SK-N-SH (cell line): Measurements from ENCODE around the gene ATIC. TPM values are rescaled to one million over a fixed set of nuclear protein-coding genes. Genes with fewer than 3 reads are reported as not detected.

Source experiments
- CTCF ChIA-PET: fragments of 300-600, 350-600 bp; formaldehyde crosslinking; extraction: SDS; loops from one replicate; lab custom pipeline; 2021; lab: Yijun Ruan, JAX
- POLR2A ChIA-PET: fragments of 350-600 bp; sonication (Branson Sonifier 250); formaldehyde crosslinking; extraction: SDS; loops from one replicate; lab custom pipeline; 2020; ENCODE audit warnings: antibody characterized with exemption, inconsistent platforms; lab: Yijun Ruan, JAX
- DNase-seq: peaks from one replicate; pipeline ENCODE4 v3.0.0; 2012
- H2AFZ ChIP-seq: fragments of 200-600 bp; sonication (generic); 2 replicates; pipeline ENCODE4 v1.8.1; 2016; ENCODE audit warnings: antibody characterized with exemption, mild to moderate bottlenecking, low read depth
- H3F3A ChIP-seq: fragments of 200-600 bp; sonication (generic); replicated peaks from 2 replicates; pipeline ENCODE3; 2016; ENCODE audit warnings: antibody characterized with exemption, mild to moderate bottlenecking; ENCODE audit not compliant: insufficient read depth
- H3K27ac ChIP-seq, 2 experiments: fragments of 200-500 bp in 1 of 2; fragments of 200-600 bp in 1 of 2; sonication (Bioruptor generic) in 1 of 2; sonication (generic), shearing (Covaris generic) in 1 of 2; 2 replicates each; pipeline versions ENCODE4 v1.5.1 to v1.6.1; 2014 to 2016; ENCODE audit warnings: low read depth in 2 of 2, inconsistent platforms in 1 of 2, low read length in 1 of 2, mild to moderate bottlenecking in 1 of 2, mixed read lengths in 1 of 2
- H3K27me3 ChIP-seq: fragments of 200-600 bp; sonication (generic), shearing (Covaris generic); 2 replicates; pipeline ENCODE4 v1.6.1; 2016; ENCODE audit warnings: mixed run types; ENCODE audit not compliant: insufficient read depth
- H3K36me3 ChIP-seq, 2 experiments: fragments of 200-500 bp in 1 of 2; fragments of 200-600 bp in 1 of 2; sonication (Bioruptor generic) in 1 of 2; sonication (generic) in 1 of 2; replicated peaks in 1 of 2; 2 replicates each; pipeline versions ENCODE3 to v1.5.1; 2014 to 2016; ENCODE audit warnings: low read length in 1 of 2, mild to moderate bottlenecking in 1 of 2; ENCODE audit not compliant: insufficient read depth in 2 of 2, control insufficient read depth in 1 of 2
- H3K4me1 ChIP-seq, 2 experiments: fragments of 200-500 bp in 1 of 2; fragments of 200-600 bp in 1 of 2; sonication (Bioruptor generic) in 1 of 2; sonication (generic), shearing (Covaris generic) in 1 of 2; 2 replicates each; pipeline versions ENCODE4 v1.5.1 to v1.6.1; 2014 to 2016; ENCODE audit warnings: low read depth in 1 of 2, low read length in 1 of 2, mixed run types in 1 of 2; ENCODE audit not compliant: insufficient read depth in 2 of 2, control insufficient read depth in 1 of 2
- H3K4me2 ChIP-seq: fragments of 200-600 bp; sonication (generic), shearing (Covaris generic); 2 replicates; pipeline ENCODE4 v1.6.1; 2017; ENCODE audit warnings: mixed run types
- H3K4me3 ChIP-seq, 2 experiments: fragments of 200-500 bp in 1 of 2; fragments of 200-600 bp in 1 of 2; sonication (Bioruptor generic) in 1 of 2; sonication (generic), shearing (Covaris generic) in 1 of 2; 2 replicates each; pipeline versions ENCODE4 v1.5.1 to v1.8.1; 2014 to 2016; ENCODE audit warnings: low read depth in 2 of 2, inconsistent platforms in 1 of 2, low read length in 1 of 2, mild to moderate bottlenecking in 1 of 2, mixed read lengths in 1 of 2, moderate library complexity in 1 of 2
- H3K79me2 ChIP-seq: fragments of 200-600 bp; sonication (generic); 2 replicates; pipeline ENCODE4 v1.8.1; 2017; ENCODE audit warnings: mild to moderate bottlenecking; ENCODE audit not compliant: insufficient read depth
- H3K9ac ChIP-seq: fragments of 200-600 bp; sonication (generic); 2 replicates; pipeline ENCODE4 v1.6.1; 2017; ENCODE audit warnings: mixed run types
- H3K9me2 ChIP-seq: fragments of 200-600 bp; sonication (generic); 2 replicates; pipeline ENCODE4 v1.6.1; 2017; ENCODE audit warnings: mixed run types
- H3K9me3 ChIP-seq: fragments of 200-600 bp; sonication (generic); 2 replicates; pipeline ENCODE4 v1.6.1; 2017; ENCODE audit warnings: mixed run types, mild to moderate bottlenecking, moderate library complexity
- H4K20me1 ChIP-seq: fragments of 200-600 bp; sonication (generic); 2 replicates; pipeline ENCODE4 v1.6.1; 2017; ENCODE audit warnings: mild to moderate bottlenecking, mixed run types; ENCODE audit not compliant: insufficient read depth
- CHD2 ChIP-seq: fragments of 150-350 bp; IDR thresholded peaks from 2 replicates; pipeline ENCODE4 v1.6.1; 2018; ENCODE audit warnings: low read length; ENCODE audit not compliant: partially characterized antibody
- CTCF ChIP-seq: fragments of 200-600 bp; sonication (generic); IDR thresholded peaks from 2 replicates; pipeline ENCODE4 v1.6.1; 2017; ENCODE audit warnings: antibody characterized with exemption, mild to moderate bottlenecking, moderate library complexity
- EP300 ChIP-seq, 2 experiments: IDR thresholded peaks; 2 replicates each; pipeline versions ENCODE4 v1.4.0 to v1.6.1; 2012; ENCODE audit warnings: borderline replicate concordance in 1 of 2, low read depth in 1 of 2, low read length in 1 of 2
- EZH2phosphoT487 ChIP-seq: fragments of 200-600 bp; sonication (generic); IDR thresholded peaks from 2 replicates; pipeline ENCODE4 v1.6.1; 2017; ENCODE audit warnings: low read depth, mixed run types, mild to moderate bottlenecking, antibody characterized with exemption, moderate library complexity, borderline replicate concordance
- FOSL2 ChIP-seq: IDR thresholded peaks from 2 replicates; pipeline ENCODE4 v1.4.0; 2012; ENCODE audit warnings: low read depth, mild to moderate bottlenecking, moderate library complexity, borderline replicate concordance
- FOXJ3 ChIP-seq: sonication (generic); formaldehyde crosslinking; IDR thresholded peaks from 2 replicates; pipeline ENCODE4 v1.5.1; 2020; ENCODE audit warnings: mild to moderate bottlenecking, missing genetic modification reagents
- MEF2A ChIP-seq: IDR thresholded peaks from 2 replicates; pipeline ENCODE4 v1.4.0; 2012; ENCODE audit warnings: low read depth, borderline replicate concordance
- MXI1 ChIP-seq: IDR thresholded peaks from 2 replicates; pipeline ENCODE4 v1.6.1; 2012; ENCODE audit warnings: mild to moderate bottlenecking, low read depth, low read length, improper control_type of control experiment
- NFIC ChIP-seq: IDR thresholded peaks from 2 replicates; pipeline ENCODE4 v1.4.0; 2012; ENCODE audit warnings: borderline replicate concordance
- PBX3 ChIP-seq: IDR thresholded peaks from 2 replicates; pipeline ENCODE4; 2012
- RCOR1 ChIP-seq: fragments of 150-350 bp; IDR thresholded peaks from 2 replicates; pipeline ENCODE4 v1.6.1; 2017; ENCODE audit warnings: antibody characterized with exemption, low read length
- REST ChIP-seq: IDR thresholded peaks from 2 replicates; pipeline ENCODE4 v1.6.1; 2012; ENCODE audit warnings: mild to moderate bottlenecking, low read depth, low read length, moderate library complexity
- RFX5 ChIP-seq: IDR thresholded peaks from 2 replicates; pipeline ENCODE4 v1.6.1; 2012; ENCODE audit warnings: mild to moderate bottlenecking, improper control_type of control experiment, low read length
- SIN3A ChIP-seq: IDR thresholded peaks from 2 replicates; pipeline ENCODE4 v1.6.1; 2012; ENCODE audit warnings: low read depth, mild to moderate bottlenecking, low read length, moderate library complexity, borderline replicate concordance
- TAF1 ChIP-seq: IDR thresholded peaks from 2 replicates; pipeline ENCODE4 v1.6.1; 2012; ENCODE audit warnings: low read depth, mild to moderate bottlenecking, low read length, moderate library complexity, borderline replicate concordance
- YY1 ChIP-seq: IDR thresholded peaks from 2 replicates; pipeline ENCODE4 v1.4.0; 2012; ENCODE audit warnings: low read depth, mild to moderate bottlenecking
- ZBTB33 ChIP-seq: IDR thresholded peaks from 2 replicates; pipeline ENCODE4 v1.4.0; 2012; ENCODE audit warnings: low read depth, borderline replicate concordance
- WGBS: methylation state at CpG from one replicate; pipeline ENCODE4 v1.1.6; 2017; ENCODE audit warnings: low lambda C conversion rate; 5-methylcytosine and 5-hydroxymethylcytosine counted together
- polyA plus RNA-seq, 3 experiments: library from polyadenylated mRNA; depleted of rRNA; stranded (reverse); fragments of >200 nt; gene quantifications; 2 replicates each; pipeline ENCODE4 v1.2.3, GENCODE V29; 2012

ATIC gene
- polyA plus RNA-seq, 1 of the 3 experiments (the other 2 are of a cell fraction), result 108 TPM

GRCh38 chr2:215362562-215362904 is 50.7 kb downstream of the ATIC start (continued):
- TF ChIP-seq REST (no peak), RCOR1 (no peak), FOXJ3 (CRISPR knock-in tag) (no peak), MEF2A (no peak)

GRCh38 chr2:215363039-215363438 is 51.2 kb downstream of the ATIC start:
- POLR2A ChIA-PET, result no interaction called here

More at GRCh38 chr2:215363039-215363438, 51.2 kb downstream of the ATIC start:
- Histone ChIP-seq H3K36me3 (peaks cover 74 to 89% of the 10 kb centered on the region in 2 experiments), H3K79me2 (peaks cover 7% of the 10 kb centered on the region), H3F3A (peaks cover 98% of the 10 kb centered on the region), H3K27me3 (no peaks in the 10 kb centered on the region), H2AFZ (no peak overlapping the region), H3K4me2 (no peak overlapping the region), H3K4me3 (no peak overlapping the region), H3K9ac (no peak overlapping the region), H3K27ac (peak overlapping the region in 1 of 2 experiments; percentile 57; a peak in 2 of 4 replicates), H3K9me2 (no peaks in the 10 kb centered on the region), H4K20me1 (peaks cover 74% of the 10 kb centered on the region), H3K4me1 (peaks cover 0 to 3% of the 10 kb centered on the region in 2 experiments; a peak in 3 of 4 replicates), H3K9me3 (no peaks in the 10 kb centered on the region)
- 97% methylated on average over 2 of the region's 2 CpGs for WGBS
- no peak for TF ChIP-seq EP300 (IDR thresholded peaks at IDR 0.05; ENCODE audit: borderline replicate concordance in 1 of 2, low read depth in 1 of 2, low read length in 1 of 2)
- TF ChIP-seq RFX5, result no peak
- TF ChIP-seq ZBTB33, result no peak
- TF ChIP-seq FOXJ3 (CRISPR knock-in tag), result no peak
- no peak for TF ChIP-seq CTCF
- no peak for TF ChIP-seq SIN3A
- TF ChIP-seq YY1, result no peak
- no peak for TF ChIP-seq TAF1
- no peak for TF ChIP-seq FOSL2
- TF ChIP-seq MXI1, result no peak
- no peak for TF ChIP-seq EZH2phosphoT487
- TF ChIP-seq MEF2A, result no peak
- no peak for TF ChIP-seq CHD2
- no peak for TF ChIP-seq PBX3
- TF ChIP-seq REST, result no peak
- TF ChIP-seq NFIC, result no peak
- CTCF ChIA-PET, result no interaction called here
- no peak for DNase-seq
